Activated gamma-delta T cell treated with Interleukin-2 at 50 U/mL for 16 hours (primary cell): Measurements from ENCODE around the gene TTC9C.
"Not testable (repeated sequence)": the region's sequence is repeated elsewhere in the genome, so short reads cannot be mapped to it uniquely, and the experiment has no call there.

Experiments used
- DNase-seq: peaks from one replicate; pipeline ENCODE4 v3.0.0-alpha.2; 2020

TTC9C gene

DNA sequence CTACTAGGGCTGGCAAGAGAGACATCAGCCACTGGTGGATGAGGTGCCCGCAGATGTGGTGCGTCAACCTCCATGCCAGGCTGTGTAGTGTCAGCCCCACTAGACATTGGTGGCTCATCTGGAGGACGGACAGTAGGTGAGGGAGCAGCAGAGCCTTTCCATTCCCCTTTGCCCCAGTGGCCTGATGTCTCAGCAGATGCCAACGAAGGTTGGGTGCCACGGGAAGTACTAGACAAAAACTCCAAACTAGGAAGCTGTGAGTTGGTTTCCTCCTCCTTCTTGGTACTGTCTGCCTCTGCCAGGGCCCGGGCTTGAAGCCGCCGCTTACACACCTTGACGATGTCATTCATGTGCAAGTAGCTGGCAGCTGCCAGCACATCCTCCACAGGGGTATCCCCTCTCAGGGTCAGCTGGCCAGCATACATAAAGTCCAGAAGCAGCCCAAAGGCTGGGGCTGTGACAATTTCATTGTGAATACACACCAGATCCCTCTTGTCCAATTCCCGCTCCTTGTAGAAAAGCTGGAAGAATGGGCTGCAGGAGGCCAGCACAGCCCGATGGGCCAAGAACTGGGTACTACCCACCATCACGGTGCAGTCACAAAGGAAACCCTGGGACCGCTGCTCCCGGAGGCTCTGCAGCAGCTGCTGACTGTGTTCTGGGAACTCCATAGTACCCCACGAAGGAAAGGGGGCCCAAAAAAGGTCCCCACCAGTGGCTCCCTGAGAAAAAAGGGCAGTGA lies 24.9 kb downstream of the TTC9C start:
- no peak for DNase-seq

DNA sequence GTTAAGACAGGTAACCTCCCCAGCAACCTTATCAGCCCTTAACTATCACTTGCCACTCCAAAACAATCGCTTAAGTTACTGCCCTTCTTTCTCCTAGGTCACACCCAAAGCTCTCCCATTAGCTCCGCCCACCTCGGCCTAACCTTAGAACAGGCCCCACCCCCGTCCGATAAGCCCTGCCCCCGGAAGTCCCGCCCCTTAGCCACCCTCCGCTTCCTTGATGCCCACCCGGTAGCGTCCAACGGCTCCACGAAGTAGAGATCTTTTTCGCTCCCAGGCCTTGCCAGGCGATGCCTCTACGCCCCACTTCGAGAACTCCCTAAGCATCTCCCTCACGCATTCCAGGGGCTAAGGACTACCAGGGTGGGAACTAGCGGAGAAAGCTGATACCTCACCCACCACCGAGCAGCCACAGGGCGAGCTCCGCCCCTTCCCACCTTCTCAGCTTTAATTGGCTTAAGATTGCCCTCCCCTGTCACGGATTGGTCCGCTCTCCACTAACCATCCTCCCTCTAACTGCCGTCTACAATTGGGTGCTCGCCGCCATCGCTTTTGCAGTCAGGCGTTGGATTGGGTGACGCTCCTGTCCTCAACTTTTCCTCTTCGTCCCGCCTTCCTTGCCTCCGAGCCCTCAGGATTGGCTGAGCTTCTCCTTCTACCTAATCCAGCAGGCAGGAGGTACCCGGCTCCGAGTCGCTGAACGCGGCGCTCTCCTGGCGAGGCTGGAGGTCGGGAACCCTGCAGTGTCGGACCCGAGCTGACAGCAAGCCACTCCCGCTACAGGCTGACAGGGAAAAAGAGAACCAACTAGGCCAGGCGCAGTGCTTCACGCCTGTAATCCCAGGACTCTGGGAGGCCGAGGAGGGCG lies 25.7 kb downstream of the TTC9C start, which contains the start of gene ZBTB3:
ZBTB3 (minus strand) TSS at position 425 of the 868 bp plus-strand sequence. CDS start 496 bp downstream, outside the sequence.
- DNase-seq, result peak; percentile 96

DNA sequence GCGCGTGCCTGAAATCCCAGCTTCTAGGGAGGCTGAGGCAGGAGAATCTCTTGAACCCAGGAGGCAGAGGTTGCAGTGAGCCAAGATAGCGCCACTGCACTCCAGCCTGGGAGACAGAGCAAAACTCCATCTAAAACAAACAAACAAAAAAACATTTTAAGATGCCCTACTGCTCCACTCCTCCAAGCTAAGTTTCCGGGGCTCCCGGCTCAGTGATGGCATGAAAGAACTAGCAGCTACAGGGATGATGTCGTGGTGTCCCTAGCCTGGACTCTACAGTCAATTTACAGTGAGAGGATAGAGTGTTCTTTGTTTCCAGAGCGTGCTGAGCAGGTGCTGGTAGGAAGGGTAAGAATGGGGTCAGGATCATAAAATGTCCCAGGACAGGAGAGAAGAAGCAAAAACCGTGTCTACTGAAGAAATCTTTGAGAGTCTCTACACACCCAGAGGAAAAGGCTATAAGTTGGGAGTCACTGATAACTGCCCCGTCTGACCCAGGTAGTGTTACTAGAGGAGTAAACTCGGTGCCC lies 26.9 kb downstream of the TTC9C start:
- DNase-seq, result no peak

DNA sequence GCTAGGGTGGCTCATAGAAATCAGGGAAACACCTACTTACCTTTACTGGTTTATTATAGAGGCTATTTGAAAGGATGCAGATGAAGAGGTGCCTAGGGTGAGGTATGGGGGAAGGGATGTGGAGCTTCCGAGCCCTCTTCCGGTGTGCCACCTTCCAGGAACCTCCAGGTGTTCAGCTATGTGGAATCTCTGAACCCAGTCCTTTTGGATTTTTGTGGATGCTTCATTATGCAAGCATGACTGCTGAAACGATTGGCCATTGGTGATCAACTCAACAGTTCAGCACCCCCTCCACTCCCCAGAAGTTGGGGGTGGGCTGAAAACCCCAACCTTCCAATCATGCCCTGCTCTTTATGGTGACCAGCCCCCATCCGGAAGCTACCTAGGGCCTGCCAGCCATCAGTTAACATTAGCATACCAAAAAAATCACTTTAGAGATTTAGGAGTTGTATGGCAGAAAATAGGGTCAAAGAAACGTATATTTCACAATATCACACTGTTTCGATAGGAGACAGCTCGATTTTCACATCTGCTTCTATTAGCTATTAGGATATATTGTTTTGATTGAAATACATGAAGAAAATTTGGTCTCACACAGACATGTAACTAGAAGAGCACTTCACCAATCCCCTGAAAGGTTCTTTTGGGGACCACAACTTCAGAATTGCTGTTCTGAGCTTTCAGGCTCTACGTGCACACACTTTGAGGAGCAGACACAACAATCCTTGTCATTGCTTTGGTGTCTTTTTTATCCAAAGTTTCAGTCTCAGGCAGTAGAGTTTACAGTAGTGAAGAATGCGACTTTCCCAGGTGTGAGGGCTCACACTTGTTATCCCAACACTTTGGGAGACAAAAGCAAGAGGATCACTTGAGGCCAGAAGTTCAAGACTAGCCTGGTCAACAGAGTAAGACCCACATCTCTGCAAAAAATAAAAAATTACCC lies 29.8 kb downstream of the TTC9C start:
- no peak for DNase-seq

DNA sequence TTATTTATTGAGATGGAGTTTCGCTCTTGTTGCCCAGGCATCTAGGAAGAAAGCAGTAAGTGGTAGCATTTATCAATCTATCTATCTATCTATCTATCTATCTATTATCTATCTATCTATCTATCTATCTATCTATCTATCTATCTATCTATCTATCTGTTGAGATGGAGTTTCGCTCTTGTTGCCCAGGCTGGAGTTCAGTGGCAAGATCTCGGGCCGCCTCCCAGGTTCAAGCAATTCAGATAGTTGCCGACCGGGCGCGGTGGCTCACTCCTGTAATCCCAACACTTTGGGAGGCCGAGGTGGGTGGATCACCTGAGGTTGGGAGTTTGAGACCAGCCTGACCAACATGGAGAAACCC lies 32.6 kb downstream of the TTC9C start:
- not testable (repeated sequence) for DNase-seq

DNA sequence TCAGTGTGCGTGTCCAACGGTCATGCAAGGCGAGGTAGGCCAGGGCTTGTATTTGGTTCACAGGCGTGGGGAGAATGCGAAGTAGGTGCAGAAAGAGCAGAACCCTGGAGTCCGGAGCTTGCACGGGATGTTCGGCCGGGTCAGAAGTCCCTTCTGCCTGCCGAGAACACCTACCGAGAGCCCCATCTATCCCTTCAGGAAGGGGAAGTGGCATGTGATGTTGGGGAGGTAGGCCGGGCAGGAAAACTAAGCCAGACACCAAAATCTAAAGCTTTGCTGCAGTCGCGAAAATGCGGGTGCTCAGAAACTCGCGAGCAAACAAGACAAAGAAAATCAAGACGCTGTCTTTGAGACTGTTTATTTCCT lies 42.5 kb downstream of the TTC9C start:
- DNase-seq, result no peak

DNA sequence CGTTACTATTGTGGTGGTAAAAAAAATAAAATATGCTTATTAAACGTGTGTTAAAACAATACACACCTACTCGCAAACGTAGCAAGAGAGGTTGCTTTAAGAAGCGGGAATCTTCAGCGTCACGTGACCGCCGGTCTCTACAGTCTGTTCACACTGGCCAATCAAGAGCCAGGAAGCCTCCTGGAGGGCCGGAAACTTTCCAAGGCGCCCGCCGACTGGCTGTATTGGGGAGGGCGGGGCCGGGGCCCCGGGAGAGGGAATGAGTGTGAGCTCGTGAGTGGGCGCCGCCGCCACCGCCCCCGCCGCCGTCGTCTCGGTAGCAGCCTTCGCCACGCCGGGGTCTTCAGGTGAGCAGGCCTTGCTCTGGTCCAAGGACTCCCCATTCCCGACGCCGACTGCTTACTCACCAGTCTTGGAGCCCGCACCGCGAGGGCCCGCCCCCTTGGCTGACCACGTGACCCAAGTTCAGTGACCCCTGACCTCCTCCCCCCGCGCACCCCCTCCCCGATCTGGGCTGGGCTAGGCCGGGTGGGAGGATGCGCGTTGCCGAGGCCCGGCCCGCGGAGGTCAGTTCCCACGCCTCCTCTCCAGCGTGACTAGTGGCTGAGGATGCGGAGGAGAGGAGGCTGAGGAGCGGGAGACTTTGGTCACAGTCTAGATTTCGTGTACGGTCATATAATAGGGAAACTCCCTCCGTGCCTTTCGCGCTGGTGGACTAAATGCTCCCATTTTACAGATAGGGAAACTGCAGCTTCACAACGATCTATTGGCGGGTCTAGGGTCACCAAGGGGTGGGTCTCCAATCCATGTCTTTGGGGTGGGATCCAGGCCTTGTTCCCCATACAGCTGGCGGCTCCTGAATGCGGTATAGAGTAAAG lies 43.1 kb downstream of the TTC9C start, which contains the start of gene TAF6L:
TAF6L (plus strand) TSS at position 253 of the 878 bp plus-strand sequence. CDS start 4,388 bp downstream, outside the sequence.
- DNase-seq, result peak; percentile 87

DNA sequence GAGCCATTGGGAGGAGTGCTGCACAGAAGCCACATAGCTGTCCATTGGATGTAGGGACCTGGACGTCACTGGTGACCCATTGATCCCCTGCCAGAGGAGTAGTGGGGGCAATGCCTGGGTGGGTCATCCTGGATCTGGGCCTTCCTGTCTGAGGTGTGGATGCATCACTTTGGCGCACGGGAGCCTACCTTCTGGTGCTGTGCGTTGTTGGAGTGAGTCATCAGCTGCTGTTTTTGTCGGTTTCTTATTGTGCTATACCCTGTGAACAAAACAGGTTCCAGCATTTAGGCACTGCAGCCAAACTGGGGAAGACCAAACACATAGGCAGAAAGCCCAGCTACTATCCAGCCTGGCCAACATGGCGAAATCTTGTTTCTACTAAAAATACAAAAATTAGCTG lies 46.1 kb downstream of the TTC9C start:
- no peak for DNase-seq

DNA sequence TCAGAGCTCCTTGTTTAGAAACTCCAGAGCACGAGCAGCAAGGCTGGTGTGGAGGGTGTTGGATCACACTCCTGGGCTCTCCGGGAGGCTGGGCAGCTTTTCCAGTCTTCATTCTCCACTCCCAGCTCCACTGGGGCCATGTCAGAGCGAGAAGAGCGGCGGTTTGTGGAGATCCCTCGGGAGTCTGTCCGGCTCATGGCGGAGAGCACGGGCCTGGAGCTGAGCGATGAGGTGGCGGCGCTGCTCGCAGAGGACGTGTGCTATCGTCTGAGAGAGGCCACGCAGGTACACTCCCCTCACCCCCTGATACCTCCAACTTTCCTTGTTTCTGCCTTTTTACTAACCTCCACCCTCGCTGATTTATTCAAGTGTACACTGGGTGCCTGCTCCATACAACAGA lies 47.4 kb downstream of the TTC9C start:
- DNase-seq, result no peak

DNA sequence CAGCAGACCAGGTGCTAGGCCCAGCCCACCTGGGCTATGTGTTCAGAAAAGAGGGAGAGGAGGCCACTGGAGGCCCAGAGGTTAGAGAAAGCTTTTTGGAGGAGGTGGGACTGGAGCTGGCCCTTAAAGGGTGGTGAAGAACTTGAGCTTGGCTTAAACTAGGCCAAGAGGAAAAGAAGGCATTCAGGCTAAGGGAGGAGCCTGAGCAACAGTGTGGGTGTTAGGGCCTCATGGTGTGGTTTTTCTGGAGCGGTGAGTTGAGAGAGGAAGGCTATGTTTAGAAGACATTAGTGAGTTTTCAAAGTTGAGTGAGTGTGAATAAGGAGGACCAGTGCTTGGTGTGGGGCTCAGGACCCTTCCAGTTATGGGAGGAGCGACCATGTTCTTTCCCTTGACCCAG lies 49.1 kb downstream of the TTC9C start:
- DNase-seq, result no peak

DNA sequence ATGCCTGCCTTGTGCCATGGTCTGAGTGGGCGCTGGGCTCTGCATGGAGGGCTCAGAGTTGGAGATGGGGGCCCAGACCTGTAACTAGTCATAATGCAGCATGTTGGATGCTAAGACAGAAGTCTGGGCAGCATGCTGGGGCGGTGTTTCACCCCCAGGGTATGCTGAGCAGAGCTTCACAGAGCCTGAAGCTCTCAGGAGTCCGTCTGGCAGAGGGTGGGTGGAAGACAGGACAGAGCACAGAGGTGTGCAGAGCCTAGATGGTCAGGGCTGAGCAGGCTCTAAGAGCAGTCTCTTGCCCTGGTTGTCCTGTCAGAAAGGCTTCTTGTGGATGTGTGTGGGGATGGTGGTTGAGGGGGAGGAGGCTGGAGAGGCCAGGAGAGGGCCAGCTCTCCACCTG lies 50.2 kb downstream of the TTC9C start:
- DNase-seq, result no peak

DNA sequence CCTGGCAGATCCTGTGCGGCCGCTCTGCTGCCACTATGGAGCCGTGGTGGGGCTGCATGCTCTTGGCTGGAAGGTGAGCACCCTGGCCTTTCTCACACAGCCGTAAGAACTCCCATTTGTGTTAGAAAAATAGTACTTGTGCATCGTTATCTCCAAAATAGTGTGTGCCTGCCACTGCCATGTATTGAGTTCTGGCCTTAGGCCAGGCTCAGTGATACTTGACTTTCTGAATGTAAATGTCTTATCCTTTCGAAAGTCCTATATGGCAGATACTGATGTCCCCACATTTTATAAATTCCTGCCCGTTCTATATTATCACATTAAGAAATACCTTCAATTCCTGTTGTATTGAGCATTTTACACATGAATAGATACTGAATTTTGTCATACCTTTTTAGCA lies 54.5 kb downstream of the TTC9C start:
- no peak for DNase-seq

DNA sequence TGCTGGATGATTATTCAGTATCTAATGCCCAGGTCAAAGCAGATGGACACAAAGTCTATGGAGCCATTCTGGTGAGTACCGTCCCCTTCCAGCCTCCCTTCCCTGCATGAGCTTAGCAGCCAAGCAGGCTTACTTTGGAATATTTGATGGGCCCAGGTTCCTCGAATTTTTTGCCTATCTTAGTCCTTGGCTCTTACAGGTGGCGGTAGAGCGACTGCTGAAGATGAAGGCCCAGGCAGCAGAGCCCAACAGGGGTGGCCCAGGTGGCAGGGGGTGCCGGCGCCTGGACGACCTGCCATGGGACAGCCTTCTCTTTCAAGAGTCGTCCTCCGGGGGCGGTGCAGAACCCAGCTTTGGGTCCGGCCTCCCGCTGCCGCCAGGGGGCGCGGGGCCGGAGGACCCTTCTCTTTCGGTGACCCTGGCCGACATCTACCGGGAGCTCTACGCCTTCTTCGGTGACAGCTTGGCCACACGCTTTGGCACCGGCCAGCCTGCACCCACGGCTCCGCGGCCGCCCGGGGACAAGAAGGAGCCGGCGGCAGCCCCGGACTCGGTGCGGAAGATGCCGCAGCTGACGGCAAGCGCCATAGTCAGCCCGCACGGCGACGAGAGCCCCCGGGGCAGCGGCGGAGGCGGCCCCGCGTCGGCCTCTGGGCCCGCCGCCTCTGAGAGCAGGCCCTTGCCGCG lies 58.2 kb downstream of the TTC9C start:
- peak; percentile 87 for DNase-seq

DNA sequence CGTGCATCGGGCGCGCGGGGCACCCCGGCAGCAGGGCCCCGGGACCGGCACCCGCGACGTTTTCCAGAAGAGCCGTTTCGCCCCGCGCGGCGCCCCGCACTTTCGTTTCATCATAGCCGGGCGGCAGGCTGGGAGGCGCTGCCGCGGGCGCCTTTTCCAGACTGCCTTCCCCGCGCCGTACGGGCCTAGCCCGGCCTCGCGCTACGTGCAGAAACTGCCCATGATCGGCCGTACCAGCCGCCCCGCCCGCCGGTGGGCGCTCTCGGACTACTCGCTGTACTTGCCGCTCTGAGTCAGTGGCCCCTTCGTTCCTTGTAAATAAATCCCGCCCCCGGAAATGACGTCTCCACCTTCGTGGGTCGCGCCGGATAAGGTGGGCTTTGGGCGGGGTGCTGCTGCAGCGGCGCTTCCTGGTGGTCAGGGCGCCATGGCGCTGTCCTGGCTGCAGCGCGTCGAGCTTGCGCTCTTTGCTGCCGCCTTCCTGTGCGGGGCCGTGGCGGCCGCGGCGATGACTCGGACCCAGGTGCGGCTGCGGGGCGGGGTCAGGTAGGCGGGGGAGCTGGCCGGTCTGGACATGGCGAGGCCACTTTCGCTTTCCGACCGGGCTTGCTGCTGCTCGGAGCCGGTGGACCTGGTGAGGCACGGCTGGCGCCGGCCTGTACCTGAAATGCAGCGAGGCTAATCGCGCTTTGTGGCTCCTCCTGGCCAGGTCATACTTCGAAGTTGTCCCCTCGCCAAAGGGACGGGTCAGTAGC lies 58.9 kb downstream of the TTC9C start, which contains the start of gene TMEM179B:
TMEM179B (plus strand) TSS at position 398 of the 755 bp plus-strand sequence; CDS start at position 428, 30 bp downstream.
- DNase-seq, result peak; percentile 99
